Psoas muscle (tissue), 8 donors: ENCODE measurements around the gene COMMD2. TPM values are rescaled to one million over a fixed set of nuclear protein-coding genes. Genes with fewer than 3 reads are reported as not detected.

Experiments
- ATAC-seq, 4 donors: fragments of 200-7000 bp; cut with Tn5 transposase; one replicate each; pipeline ENCODE4 v1.9.1; 2020; ENCODE audit warnings: moderate library complexity in 3 of 4, mild to moderate bottlenecking in 2 of 4
- DNase-seq, 2 donors: peaks; one replicate each; pipeline ENCODE4 v3.0.0-alpha.2; 2020
- H3K27ac ChIP-seq: fragments of 200-600 bp; one replicate; pipeline ENCODE4 v1.8.0; 2022
- H3K27me3 ChIP-seq, 3 donors: fragments of 200-600 bp in 1 of 3; one replicate each; pipeline versions ENCODE4 v1.6.1 to v1.8.0; 2013 to 2022; ENCODE audit warnings: low read length in 2 of 3, mild to moderate bottlenecking in 2 of 3, moderate library complexity in 1 of 3; ENCODE audit not compliant: insufficient read depth in 3 of 3
- H3K36me3 ChIP-seq, 2 donors: fragments of 200-600 bp in 1 of 2; one replicate each; pipeline versions ENCODE4 v1.6.1 to v1.8.0; 2013 to 2022; ENCODE audit warnings: low read depth in 1 of 2, mild to moderate bottlenecking in 1 of 2, moderate library complexity in 1 of 2; ENCODE audit not compliant: insufficient read depth in 1 of 2
- H3K4me1 ChIP-seq: fragments of 200-600 bp; one replicate; pipeline ENCODE4 v1.8.0; 2022
- H3K4me3 ChIP-seq: fragments of 200-600 bp; one replicate; pipeline ENCODE4 v1.8.0; 2022; ENCODE audit warnings: mild to moderate bottlenecking
- H3K9me3 ChIP-seq: fragments of 200-600 bp; one replicate; pipeline ENCODE4 v1.8.0; 2022
- WGBS, 3 donors: extraction: QIAGEN DNeasy Blood & Tissue Kit; methylation state at CpG; one replicate each; pipeline versions ENCODE4 v1.1.6 to v1.1.7; 2013; 5-methylcytosine and 5-hydroxymethylcytosine counted together
- intact Hi-C, 2 donors: fragments of 100-400 bp; cut with DNase I; formaldehyde crosslinking; loops; one replicate each; pipeline versions ENCODE4 v1.11.0 to v1.14.2; 2022
- polyA plus RNA-seq, 3 donors: library from polyadenylated mRNA; stranded (reverse); fragments of 200-250 nt; gene quantifications; one replicate each; pipeline ENCODE4 v1.2.3, GENCODE V29; 2013
- total RNA-seq, 4 donors: library from RNA; stranded (reverse); fragmentation: NEBNext Ultra II Directional in 2 of 4; extraction: Animal tissue kit (Norgen Biotek cat#: 25700) in 2 of 4; gene quantifications; one replicate each; pipeline versions ENCODE4 v1.2.1 to v1.2.4, GENCODE V29; 2021 to 2023
- TF ChIP-seq, protein P1 (sequence below): fragments of 200-600 bp; IDR thresholded peaks from one replicate; pipeline ENCODE4 v1.8.0; 2022; ENCODE audit warnings: antibody characterized with exemption
- donor health status: healthy with polysubstance abuse.
- donor health status: DM: no; HTN: no; CAD: no; lungs with moderate emphysema.
- donor health status: Bipolar disorder and iron deficiency.
- donor health status: healthy.
- donor health status: DM: yes; HTN: yes; CAD: no.
- donor health status: DM: no; HTN: no; CAD: no.
- donor health status: DM: no; HTN: no; CAD: no.
- donor health status: DM: yes; HTN: yes; CAD: no.

The COMMD2 gene
- total and polyA plus RNA-seq, 7 donors: 7.7 to 22.8 (median 14.1) TPM

DNA sequence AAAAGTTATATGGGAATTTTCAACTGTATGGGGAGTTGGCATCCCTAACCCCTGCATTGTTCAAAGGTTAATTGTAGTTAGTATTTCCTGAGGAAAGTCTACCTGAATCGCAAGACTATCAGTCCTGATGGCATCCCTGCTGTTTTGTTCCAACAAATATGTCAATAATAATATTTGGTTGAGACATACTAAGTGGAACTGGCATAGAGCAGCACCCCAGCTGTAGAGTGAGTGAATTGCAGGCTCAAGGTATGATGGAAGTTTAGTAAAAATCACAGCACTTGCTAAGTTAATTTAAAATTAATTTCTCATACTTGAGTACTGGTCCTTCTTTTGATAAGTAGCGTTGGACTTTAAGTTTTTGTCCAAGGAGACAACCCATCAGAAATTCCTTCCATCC lies 18.0 kb upstream of the COMMD2 start:
- intact Hi-C loops: loop anchor here in 1 of 2 donors (5.0 kb wide), 2 partner anchors 243 to 273 kb away; no protein-coding TSS in a partner anchor
- no peak for ATAC-seq
- Histone ChIP-seq H3K27me3 (peaks cover 0 to 3% (median 0%) of the 10 kb centered on the region in 3 donors), H3K9me3 (no peaks in the 10 kb centered on the region), H3K36me3 (no peaks in the 10 kb centered on the region), H3K4me1 (no peaks in the 10 kb centered on the region), H3K27ac (no peak overlapping the region), H3K4me3 (no peak overlapping the region)
- TF ChIP-seq, protein P1, sequence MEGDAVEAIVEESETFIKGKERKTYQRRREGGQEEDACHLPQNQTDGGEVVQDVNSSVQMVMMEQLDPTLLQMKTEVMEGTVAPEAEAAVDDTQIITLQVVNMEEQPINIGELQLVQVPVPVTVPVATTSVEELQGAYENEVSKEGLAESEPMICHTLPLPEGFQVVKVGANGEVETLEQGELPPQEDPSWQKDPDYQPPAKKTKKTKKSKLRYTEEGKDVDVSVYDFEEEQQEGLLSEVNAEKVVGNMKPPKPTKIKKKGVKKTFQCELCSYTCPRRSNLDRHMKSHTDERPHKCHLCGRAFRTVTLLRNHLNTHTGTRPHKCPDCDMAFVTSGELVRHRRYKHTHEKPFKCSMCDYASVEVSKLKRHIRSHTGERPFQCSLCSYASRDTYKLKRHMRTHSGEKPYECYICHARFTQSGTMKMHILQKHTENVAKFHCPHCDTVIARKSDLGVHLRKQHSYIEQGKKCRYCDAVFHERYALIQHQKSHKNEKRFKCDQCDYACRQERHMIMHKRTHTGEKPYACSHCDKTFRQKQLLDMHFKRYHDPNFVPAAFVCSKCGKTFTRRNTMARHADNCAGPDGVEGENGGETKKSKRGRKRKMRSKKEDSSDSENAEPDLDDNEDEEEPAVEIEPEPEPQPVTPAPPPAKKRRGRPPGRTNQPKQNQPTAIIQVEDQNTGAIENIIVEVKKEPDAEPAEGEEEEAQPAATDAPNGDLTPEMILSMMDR: no peak
- DNase-seq: no peak
- WGBS, 3 donors: 85 to 89% (median 86%) methylated on average over 2 of the region's 2 CpGs

DNA sequence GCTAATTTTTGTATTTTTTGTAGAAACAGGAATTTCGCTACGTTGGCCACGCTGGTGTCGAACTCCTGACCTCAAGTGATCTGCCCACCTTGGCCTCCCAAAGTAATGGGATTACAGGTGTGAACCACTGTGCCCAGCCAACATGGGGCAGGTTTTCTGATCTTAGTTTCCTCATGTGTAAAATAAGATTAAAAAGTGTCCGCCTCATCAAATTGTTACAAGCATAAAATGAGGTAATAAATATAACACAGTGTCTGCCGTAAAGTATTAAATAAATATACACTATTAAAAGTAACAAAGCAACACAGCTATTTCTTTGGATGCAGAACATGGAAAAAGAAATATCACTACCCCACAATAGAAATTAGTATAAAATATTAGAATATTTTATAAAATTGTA lies 16.4 kb upstream of the COMMD2 start:
- TF ChIP-seq, protein P1: no peak
- Histone ChIP-seq H3K4me1 (no peaks in the 10 kb centered on the region), H3K27ac (no peak overlapping the region), H3K27me3 (peaks cover 0 to 3% (median 0%) of the 10 kb centered on the region in 3 donors), H3K9me3 (no peaks in the 10 kb centered on the region), H3K36me3 (no peaks in the 10 kb centered on the region), H3K4me3 (no peak overlapping the region)
- intact Hi-C loops: loop anchor here in 1 of 2 donors (5.0 kb wide), 1 partner anchor 39 kb away; no protein-coding TSS in a partner anchor
- WGBS, 3 donors: 88 to 95% (median 93%) methylated on average over 6 of the region's 6 CpGs
- DNase-seq (no peak), ATAC-seq (no peak)

DNA sequence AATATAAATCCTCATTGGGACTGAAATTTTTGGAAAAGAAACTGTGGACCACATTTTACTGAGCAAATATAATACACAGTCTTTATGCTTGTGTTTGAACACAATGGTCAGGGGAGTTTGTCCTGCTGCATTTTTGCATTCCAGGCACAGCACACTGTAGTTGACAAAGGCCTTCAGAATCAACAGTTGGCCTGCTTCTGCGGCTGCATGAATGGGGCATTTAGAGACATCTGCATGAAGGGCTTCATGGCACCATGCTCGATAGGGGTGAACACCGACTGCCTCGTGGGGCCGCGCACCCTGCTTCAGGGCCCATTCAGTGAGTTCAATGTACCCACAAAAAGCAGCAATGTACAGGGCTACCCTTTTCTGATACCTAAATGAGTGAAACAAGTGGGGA lies 15.4 kb upstream of the COMMD2 start:
- ATAC-seq (no peak), DNase-seq (no peak)
- TF ChIP-seq, protein P1: no peak
- no peaks in the 10 kb centered on the region for H3K4me1 ChIP-seq
- 79 to 89% (median 79%) methylated on average over 6 of the region's 6 CpGs for WGBS, 3 donors
- peaks cover 0 to 6% (median 3%) of the 10 kb centered on the region in 3 donors for H3K27me3 ChIP-seq
- no peaks in the 10 kb centered on the region for H3K9me3 ChIP-seq
- no peak overlapping the region for H3K27ac ChIP-seq
- H3K36me3 ChIP-seq: no peaks in the 10 kb centered on the region
- no peak overlapping the region for H3K4me3 ChIP-seq
- intact Hi-C loops: loop anchor here in 1 of 2 donors (5.0 kb wide), 1 partner anchor 40 kb away; no protein-coding TSS in a partner anchor

DNA sequence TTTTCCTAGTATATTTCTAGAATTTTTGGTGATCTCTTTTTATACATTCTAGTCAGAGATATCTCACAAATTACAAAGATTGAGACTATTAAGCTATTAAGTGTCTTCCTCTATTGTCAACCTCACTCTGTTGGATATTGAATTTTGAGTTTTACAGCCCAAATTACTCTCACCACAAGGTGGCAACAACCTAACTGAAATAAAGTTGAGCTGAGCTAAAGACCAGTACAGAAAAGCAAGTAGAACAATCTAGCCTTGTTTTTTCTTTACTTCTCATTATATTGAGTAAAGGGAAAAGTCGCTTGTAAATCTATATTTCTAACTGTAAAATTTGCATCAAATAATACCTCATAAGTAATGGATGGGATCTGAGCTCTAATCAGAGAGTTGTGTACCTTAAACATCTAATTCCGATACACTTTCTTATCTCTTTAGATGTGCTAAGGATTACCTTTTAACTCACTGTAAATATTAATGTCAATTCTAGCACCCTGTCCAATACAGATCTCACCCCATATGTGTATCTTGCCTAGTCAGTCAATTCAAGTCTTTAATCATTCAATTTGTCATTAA lies 13.6 kb upstream of the COMMD2 start:
- TF ChIP-seq, protein P1: peak; percentile 28
- no peaks in the 10 kb centered on the region for H3K4me1 ChIP-seq
- H3K27ac ChIP-seq: no peak overlapping the region
- 64 to 74% (median 73%) methylated on average over 2 of the region's 2 CpGs for WGBS, 3 donors
- no peak for DNase-seq
- no peaks in the 10 kb centered on the region for H3K9me3 ChIP-seq
- H3K4me3 ChIP-seq: no peak overlapping the region
- no peaks in the 10 kb centered on the region for H3K36me3 ChIP-seq
- intact Hi-C loops: loop anchor here in 1 of 2 donors (5.0 kb wide), 1 partner anchor 41 kb away; no protein-coding TSS in a partner anchor
- H3K27me3 ChIP-seq: peaks cover 0 to 12% (median 3%) of the 10 kb centered on the region in 3 donors
- ATAC-seq: no peak
